ENCODE measurements around the gene ACE. TPM values are rescaled to one million over a fixed set of nuclear protein-coding genes. Genes with fewer than 3 reads are reported as not detected.
"Not testable (repeated sequence)": the region's sequence is repeated elsewhere in the genome, so short reads cannot be mapped to it uniquely, and the experiment has no call there.

The ACE gene
- total RNA-seq, 1 experiment from 2014 or later: 9.1 TPM

- no peaks in the 10 kb centered on the region for H3K9me2 ChIP-seq (replicated peaks; ENCODE audit: low read length)
- H2AFZ ChIP-seq (ENCODE audit: low read length): no peak overlapping the region
- TF ChIP-seq EZH2 (IDR thresholded peaks at IDR 0.05; ENCODE audit: low read length, unreplicated experiment): no peak
- TF ChIP-seq EZH2phosphoT487 (IDR thresholded peaks at IDR 0.05; ENCODE audit: borderline replicate concordance, low read length): no peak
- TF ChIP-seq, protein P1, sequence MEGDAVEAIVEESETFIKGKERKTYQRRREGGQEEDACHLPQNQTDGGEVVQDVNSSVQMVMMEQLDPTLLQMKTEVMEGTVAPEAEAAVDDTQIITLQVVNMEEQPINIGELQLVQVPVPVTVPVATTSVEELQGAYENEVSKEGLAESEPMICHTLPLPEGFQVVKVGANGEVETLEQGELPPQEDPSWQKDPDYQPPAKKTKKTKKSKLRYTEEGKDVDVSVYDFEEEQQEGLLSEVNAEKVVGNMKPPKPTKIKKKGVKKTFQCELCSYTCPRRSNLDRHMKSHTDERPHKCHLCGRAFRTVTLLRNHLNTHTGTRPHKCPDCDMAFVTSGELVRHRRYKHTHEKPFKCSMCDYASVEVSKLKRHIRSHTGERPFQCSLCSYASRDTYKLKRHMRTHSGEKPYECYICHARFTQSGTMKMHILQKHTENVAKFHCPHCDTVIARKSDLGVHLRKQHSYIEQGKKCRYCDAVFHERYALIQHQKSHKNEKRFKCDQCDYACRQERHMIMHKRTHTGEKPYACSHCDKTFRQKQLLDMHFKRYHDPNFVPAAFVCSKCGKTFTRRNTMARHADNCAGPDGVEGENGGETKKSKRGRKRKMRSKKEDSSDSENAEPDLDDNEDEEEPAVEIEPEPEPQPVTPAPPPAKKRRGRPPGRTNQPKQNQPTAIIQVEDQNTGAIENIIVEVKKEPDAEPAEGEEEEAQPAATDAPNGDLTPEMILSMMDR (conservative IDR thresholded peaks at IDR 0.05; ENCODE audit: low read depth, low read length): no peak
- no peaks in the 10 kb centered on the region for H3K27me3 ChIP-seq (ENCODE audit: low read length)
- H3K36me3 ChIP-seq (ENCODE audit: low read depth, low read length): no peaks in the 10 kb centered on the region
- intact Hi-C loops (cut with micrococcal nuclease): no loop called here
- ChIA-PET CTCF (no interaction called here), POLR2A (ENCODE audit: unreplicated experiment) (no interaction called here)
- no peak for ATAC-seq
- no peaks in the 10 kb centered on the region for H4K20me1 ChIP-seq (ENCODE audit: low read length)
- no peak overlapping the region for H3K4me3 ChIP-seq (ENCODE audit: low read length)
- H3K79me2 ChIP-seq (ENCODE audit: low read length): no peaks in the 10 kb centered on the region
- BruUV-seq (replicated peaks): no TSS peak
- H3K9ac ChIP-seq (ENCODE audit: low read length): no peak overlapping the region
- H3K9me3 ChIP-seq (ENCODE audit: low read length): no peaks in the 10 kb centered on the region
- no peak overlapping the region for H3K27ac ChIP-seq (ENCODE audit: low read length)
- no peak overlapping the region for H3K4me2 ChIP-seq (ENCODE audit: low read length)
- no peak for DNase-seq
- peaks cover 12% of the 10 kb centered on the region for H3K4me1 ChIP-seq (ENCODE audit: insufficient read depth, low read length)
- H3F3A ChIP-seq (ENCODE audit: low read length, unreplicated experiment): no peaks in the 10 kb centered on the region
Measured at GRCh38 chr17:63452962-63453551, 23.8 kb upstream of the ACE start.

GRCh38 chr17:63454357-63454756 lies 22.5 kb upstream of the ACE start:
- BruUV-seq (replicated peaks); H3F3A ChIP-seq (ENCODE audit: low read length, unreplicated experiment); H3K4me2 ChIP-seq (ENCODE audit: low read length); CTCF ChIA-PET; POLR2A ChIA-PET (ENCODE audit: unreplicated experiment); intact Hi-C loops (cut with micrococcal nuclease); H2AFZ ChIP-seq (ENCODE audit: low read length); H3K79me2 ChIP-seq (ENCODE audit: low read length); H3K9me3 ChIP-seq (ENCODE audit: low read length); DNase-seq; H3K9me2 ChIP-seq (replicated peaks; ENCODE audit: low read length); ATAC-seq; H3K27ac ChIP-seq (ENCODE audit: low read length); H4K20me1 ChIP-seq (ENCODE audit: low read length); H3K9ac ChIP-seq (ENCODE audit: low read length); H3K27me3 ChIP-seq (ENCODE audit: low read length); H3K36me3 ChIP-seq (ENCODE audit: low read depth, low read length); H3K4me3 ChIP-seq (ENCODE audit: low read length): not testable (repeated sequence)
- peaks cover 12% of the 10 kb centered on the region for H3K4me1 ChIP-seq (ENCODE audit: insufficient read depth, low read length)

DNA sequence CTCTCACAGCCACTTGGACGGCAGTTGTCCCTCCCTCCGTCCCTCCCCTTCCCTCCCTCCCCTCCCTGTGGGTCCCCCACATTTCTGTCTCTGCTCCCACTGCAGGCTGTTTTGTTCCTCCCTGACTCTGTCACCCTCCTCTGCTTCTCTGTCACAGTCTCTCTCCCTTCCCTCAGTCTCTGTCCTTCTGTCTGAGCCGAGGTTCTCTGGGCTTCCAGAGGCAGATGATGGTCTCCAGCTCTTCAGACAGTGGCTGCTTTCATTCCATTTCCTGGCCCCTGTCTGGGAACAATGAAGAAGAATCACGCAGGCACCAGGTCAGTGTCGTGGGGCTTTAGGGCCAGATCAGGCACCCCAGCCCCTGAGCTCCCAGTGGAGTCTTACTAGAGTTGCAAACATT lies 21.9 kb upstream of the ACE start:
- Histone ChIP-seq H3K4me3 (ENCODE audit: low read length) (no peak overlapping the region), H4K20me1 (ENCODE audit: low read length) (no peaks in the 10 kb centered on the region), H3K9me2 (replicated peaks; ENCODE audit: low read length) (no peaks in the 10 kb centered on the region), H2AFZ (ENCODE audit: low read length) (no peak overlapping the region), H3K36me3 (ENCODE audit: low read depth, low read length) (no peaks in the 10 kb centered on the region), H3K27ac (ENCODE audit: low read length) (no peak overlapping the region), H3F3A (ENCODE audit: low read length, unreplicated experiment) (no peaks in the 10 kb centered on the region), H3K79me2 (ENCODE audit: low read length) (no peaks in the 10 kb centered on the region), H3K9me3 (ENCODE audit: low read length) (no peaks in the 10 kb centered on the region), H3K4me1 (ENCODE audit: insufficient read depth, low read length) (peaks cover 13% of the 10 kb centered on the region), H3K9ac (ENCODE audit: low read length) (no peak overlapping the region), H3K27me3 (ENCODE audit: low read length) (no peaks in the 10 kb centered on the region), H3K4me2 (ENCODE audit: low read length) (no peak overlapping the region)
- intact Hi-C loops (cut with micrococcal nuclease): no loop called here
- BruUV-seq (replicated peaks): no TSS peak
- POLR2A ChIA-PET (ENCODE audit: unreplicated experiment): no interaction called here
- ATAC-seq (no peak), DNase-seq (no peak)
- CTCF ChIA-PET: no interaction called here
- TF ChIP-seq, protein P1 (conservative IDR thresholded peaks at IDR 0.05; ENCODE audit: low read depth, low read length): no peak
- TF ChIP-seq EZH2 (IDR thresholded peaks at IDR 0.05; ENCODE audit: low read length, unreplicated experiment) (no peak), EZH2phosphoT487 (IDR thresholded peaks at IDR 0.05; ENCODE audit: borderline replicate concordance, low read length) (no peak)

Data from PC-3 (cell line).